OCI-LY1 (cell line): ENCODE measurements around the gene ADTRP.

Experiments used
- CTCF ChIP-seq: fragments of 200-600 bp; sonication (generic), shearing (Covaris generic); IDR thresholded peaks from 2 replicates; pipeline ENCODE4 v1.5.1; 2017; ENCODE audit warnings: mild to moderate bottlenecking, antibody characterized with exemption, low read length, moderate library complexity, mixed read lengths
- EZH2 ChIP-seq: fragments of 200-600 bp; sonication (generic), shearing (Covaris generic); IDR thresholded peaks from 2 replicates; pipeline ENCODE4 v1.8.0; 2017; ENCODE audit warnings: borderline replicate concordance, mixed run types, mild to moderate bottlenecking, antibody characterized with exemption, low read length, moderate library complexity, mixed read lengths

GRCh38 chr6:11784341-11784740 is 5.7 kb upstream of the ADTRP start:
- TF ChIP-seq CTCF (no peak), EZH2 (no peak)
